Natural killer cell (primary cell): ENCODE measurements around the gene LPIN1. TPM values are rescaled to one million over a fixed set of nuclear protein-coding genes. Genes with fewer than 3 reads are reported as not detected.

Experiments used
- ATAC-seq, 3 donors: fragments of 150-1000 bp in 2 of 3; fragments of 200-7000 bp in 1 of 3; cut with Tn5 transposase; 1 replicate in 1 of 3; 2 replicates in 2 of 3; pipeline ENCODE4 v1.10.0; 2021; ENCODE audit warnings: mild to moderate bottlenecking in 2 of 3, moderate library complexity in 2 of 3
- DNase-seq, 2 donors: peaks; one replicate each; pipeline versions ENCODE4 v3.0.0 to v3.0.0-alpha.2; 2013 to 2021; ENCODE audit warnings: mixed read lengths in 1 of 2
- H3K27ac ChIP-seq: one replicate; pipeline ENCODE4 v1.5.1; 2013; ENCODE audit warnings: mild to moderate bottlenecking, low read length
- H3K27me3 ChIP-seq: one replicate; pipeline ENCODE4 v1.6.1; 2013; ENCODE audit warnings: low read length; ENCODE audit not compliant: control insufficient read depth, insufficient read depth
- H3K36me3 ChIP-seq: one replicate; pipeline ENCODE4 v1.6.1; 2013; ENCODE audit warnings: low read length; ENCODE audit not compliant: control insufficient read depth, insufficient read depth
- H3K4me1 ChIP-seq: one replicate; pipeline ENCODE4 v1.6.1; 2013; ENCODE audit warnings: low read length; ENCODE audit not compliant: control insufficient read depth, insufficient read depth
- H3K4me3 ChIP-seq: one replicate; pipeline ENCODE4 v1.5.1; 2013; ENCODE audit warnings: low read length
- H3K9me3 ChIP-seq: one replicate; pipeline ENCODE4 v1.6.1; 2013; ENCODE audit warnings: low read length; ENCODE audit not compliant: control insufficient read depth, insufficient read depth
- H3K27ac Mint-ChIP-seq, 2 donors: one replicate each; pipeline ENCODE4 v1.8.0; 2022; ENCODE audit warnings: mild to moderate bottlenecking in 2 of 2, mixed read lengths in 2 of 2, moderate library complexity in 1 of 2
- H3K27me3 Mint-ChIP-seq, 2 donors: one replicate each; pipeline ENCODE4 v1.8.0; 2022; ENCODE audit warnings: low read depth in 2 of 2, mixed read lengths in 2 of 2
- H3K36me3 Mint-ChIP-seq: one replicate; pipeline ENCODE4 v1.8.0; 2022; ENCODE audit warnings: mixed read lengths
- H3K4me1 Mint-ChIP-seq, 2 donors: one replicate each; pipeline ENCODE4 v1.8.0; 2022; ENCODE audit warnings: mixed read lengths in 2 of 2
- H3K4me3 Mint-ChIP-seq: one replicate; pipeline ENCODE4 v1.8.0; 2022; ENCODE audit warnings: mild to moderate bottlenecking, moderate library complexity, mixed read lengths
- H3K9me3 Mint-ChIP-seq, 2 donors: one replicate each; pipeline ENCODE4 v1.8.0; 2022; ENCODE audit warnings: mixed read lengths in 2 of 2
- CTCF ChIP-seq: fragments of 200-600 bp; IDR thresholded peaks from one replicate; pipeline ENCODE4 v1.8.0; 2022; ENCODE audit warnings: antibody characterized with exemption
- WGBS: methylation state at CpG from one replicate; pipeline ENCODE4 v1.1.7; 2013; ENCODE audit warnings: missing lambda C conversion rate; ENCODE audit not compliant: insufficient coverage; 5-methylcytosine and 5-hydroxymethylcytosine counted together
- intact Hi-C: fragments of 100-400 bp; cut with micrococcal nuclease; formaldehyde crosslinking; loops from one replicate; pipeline ENCODE4 v1.14.2; 2022
- total RNA-seq, 4 donors: library from RNA; stranded (reverse); fragments of 120-200 nt in 1 of 4; gene quantifications; one replicate each; pipeline versions ENCODE4 v1.2.3 to v1.2.4, GENCODE V29; 2013 to 2022

LPIN1 gene
- total RNA-seq, 3 donors from 2014 or later (not counting 1 experiment from before 2014, with no cell fraction given) = 95.0 to 122 (median 118) TPM

DNA sequence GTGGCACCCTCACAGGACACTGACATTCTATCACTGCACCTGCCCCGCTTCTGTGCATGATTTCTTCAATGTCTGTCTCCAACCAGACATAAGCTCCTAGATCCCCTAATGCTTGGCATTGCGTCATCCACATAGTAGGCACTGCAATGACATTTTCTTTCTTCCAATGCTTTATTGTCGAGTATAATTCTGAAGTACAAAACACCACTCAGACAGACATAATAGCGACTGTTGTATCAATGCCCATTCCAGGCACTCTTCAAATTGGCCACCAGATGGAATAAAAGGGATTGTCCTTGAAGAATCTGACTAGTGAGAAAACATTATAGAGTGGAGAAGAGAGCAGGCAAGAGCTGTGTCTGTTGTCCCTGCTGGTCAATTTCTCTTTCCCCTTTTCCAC, 89.0 kb downstream of the LPIN1 start:
- peaks cover 2 to 7% of the 10 kb centered on the region in 2 donors for H3K9me3 Mint-ChIP-seq
- DNase-seq (no peak), ATAC-seq (no peak)
- Histone ChIP-seq H3K27ac (no peak overlapping the region), H3K27me3 (no peaks in the 10 kb centered on the region), H3K9me3 (peaks cover 13% of the 10 kb centered on the region), H3K36me3 (no peaks in the 10 kb centered on the region), H3K4me1 (peaks cover 24% of the 10 kb centered on the region), H3K4me3 (no peak overlapping the region)
- peaks cover 33 to 34% of the 10 kb centered on the region in 2 donors for H3K4me1 Mint-ChIP-seq
- no peak for TF ChIP-seq CTCF
- H3K4me3 Mint-ChIP-seq = no peak overlapping the region
- peaks cover 11% of the 10 kb centered on the region for H3K36me3 Mint-ChIP-seq
- H3K27me3 Mint-ChIP-seq = peaks cover 8 to 11% of the 10 kb centered on the region in 2 donors
- intact Hi-C loops = no loop called here
- H3K27ac Mint-ChIP-seq = no peak overlapping the region
- WGBS = 98% methylated on average over 3 of the region's 4 CpGs

DNA sequence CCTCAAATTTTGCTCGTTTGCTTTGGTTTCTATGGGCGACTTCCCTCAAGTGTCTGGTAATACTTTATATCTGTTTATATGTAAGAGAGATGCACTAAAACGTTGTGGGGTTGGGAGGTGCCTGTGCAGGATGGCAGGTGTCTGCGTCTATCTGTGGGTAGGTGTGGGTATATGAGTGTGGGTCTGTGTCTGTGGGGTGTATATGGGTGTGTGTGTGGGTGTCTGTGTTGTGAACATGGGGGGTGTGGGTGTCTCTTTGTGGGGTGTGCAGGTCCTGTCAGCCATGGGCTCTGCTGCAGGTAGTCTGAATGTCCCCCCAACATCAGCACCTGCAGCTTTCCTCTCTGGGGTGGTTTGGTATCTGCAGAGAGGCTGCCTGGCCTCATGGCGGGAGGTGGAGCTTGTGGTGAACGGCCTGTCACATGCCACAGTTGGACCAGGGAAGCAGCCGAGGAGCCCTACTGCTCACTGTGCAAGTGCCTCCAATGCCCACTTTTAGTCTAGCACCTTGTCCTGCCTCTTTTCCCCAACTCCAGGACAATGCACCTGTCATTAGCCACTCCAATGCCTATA, 90.3 kb downstream of the LPIN1 start:
- ATAC-seq = no peak
- Mint-ChIP-seq H3K36me3 (peaks cover 11% of the 10 kb centered on the region), H3K9me3 (peaks cover 2 to 7% of the 10 kb centered on the region in 2 donors), H3K27me3 (peaks cover 8 to 11% of the 10 kb centered on the region in 2 donors), H3K27ac (no peak overlapping the region), H3K4me3 (no peak overlapping the region), H3K4me1 (peaks cover 22 to 26% of the 10 kb centered on the region in 2 donors)
- TF ChIP-seq CTCF = no peak
- no peaks in the 10 kb centered on the region for H3K36me3 ChIP-seq
- peaks cover 19% of the 10 kb centered on the region for H3K4me1 ChIP-seq
- WGBS = 71% methylated on average over 7 of the region's 7 CpGs
- intact Hi-C loops = no loop called here
- H3K9me3 ChIP-seq = peaks cover 13% of the 10 kb centered on the region
- H3K27ac ChIP-seq = no peak overlapping the region
- no peak for DNase-seq
- no peak overlapping the region for H3K4me3 ChIP-seq
- H3K27me3 ChIP-seq = no peaks in the 10 kb centered on the region

DNA sequence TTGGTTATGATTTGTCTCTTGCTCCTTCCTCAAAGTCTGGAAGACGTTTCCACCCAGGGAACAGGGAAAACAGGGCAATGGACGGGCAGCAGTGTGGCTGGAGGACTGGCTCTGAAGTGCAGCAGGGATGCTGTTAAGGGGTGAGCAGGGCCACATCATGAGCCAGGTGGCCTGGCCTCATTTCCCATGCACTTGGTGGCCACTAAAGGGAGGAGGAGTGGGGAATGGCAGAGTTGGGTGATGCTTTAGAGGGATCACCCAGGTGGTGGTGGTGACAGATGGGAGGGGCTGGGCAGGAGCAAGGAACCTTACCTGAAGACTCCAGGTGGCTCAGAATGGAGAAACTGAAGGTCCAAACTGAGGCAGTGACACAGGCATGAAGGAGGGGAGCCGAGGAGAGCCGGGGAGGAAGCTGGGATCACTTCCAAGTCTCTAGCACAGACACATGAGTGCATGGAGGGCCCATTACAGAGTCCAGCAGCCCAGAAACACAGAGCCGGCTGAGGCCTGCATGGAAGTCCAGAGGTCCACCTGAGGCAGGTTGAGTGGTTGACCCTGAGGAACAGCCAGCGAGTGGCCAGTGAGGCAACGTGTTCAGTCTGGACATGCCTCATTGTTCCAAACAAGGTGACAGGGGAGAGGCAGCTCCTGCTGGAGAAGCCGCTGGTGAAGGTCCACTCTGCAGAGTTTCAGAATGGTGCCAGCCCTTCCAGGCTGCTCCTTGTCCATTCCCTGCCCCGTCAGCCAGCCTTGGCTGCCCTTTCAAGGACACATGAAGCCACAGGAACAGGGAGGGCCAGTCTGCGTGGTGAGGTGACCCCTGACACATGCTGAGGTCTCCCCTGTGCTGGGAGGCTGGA, 91.7 kb downstream of the LPIN1 start:
- Histone ChIP-seq H3K27me3 (no peaks in the 10 kb centered on the region), H3K9me3 (peaks cover 13% of the 10 kb centered on the region), H3K4me1 (peaks cover 9% of the 10 kb centered on the region), H3K4me3 (no peak overlapping the region), H3K27ac (no peak overlapping the region), H3K36me3 (no peaks in the 10 kb centered on the region)
- Mint-ChIP-seq H3K36me3 (peaks cover 11% of the 10 kb centered on the region), H3K4me3 (no peak overlapping the region), H3K4me1 (peaks cover 11 to 16% of the 10 kb centered on the region in 2 donors), H3K9me3 (peaks cover 2 to 7% of the 10 kb centered on the region in 2 donors), H3K27me3 (peaks cover 8 to 11% of the 10 kb centered on the region in 2 donors), H3K27ac (no peak overlapping the region)
- no peak for TF ChIP-seq CTCF
- WGBS = 91% methylated on average over 10 of the region's 10 CpGs
- intact Hi-C loops = no loop called here
- ATAC-seq = no peak
- DNase-seq = no peak
